ENCODE measurements around the gene F12. TPM values are rescaled to one million over a fixed set of nuclear protein-coding genes. Genes with fewer than 3 reads are reported as not detected.

F12 gene
- polyA plus RNA-seq: 1.3 and 2.0 TPM in 2 replicates

DNA sequence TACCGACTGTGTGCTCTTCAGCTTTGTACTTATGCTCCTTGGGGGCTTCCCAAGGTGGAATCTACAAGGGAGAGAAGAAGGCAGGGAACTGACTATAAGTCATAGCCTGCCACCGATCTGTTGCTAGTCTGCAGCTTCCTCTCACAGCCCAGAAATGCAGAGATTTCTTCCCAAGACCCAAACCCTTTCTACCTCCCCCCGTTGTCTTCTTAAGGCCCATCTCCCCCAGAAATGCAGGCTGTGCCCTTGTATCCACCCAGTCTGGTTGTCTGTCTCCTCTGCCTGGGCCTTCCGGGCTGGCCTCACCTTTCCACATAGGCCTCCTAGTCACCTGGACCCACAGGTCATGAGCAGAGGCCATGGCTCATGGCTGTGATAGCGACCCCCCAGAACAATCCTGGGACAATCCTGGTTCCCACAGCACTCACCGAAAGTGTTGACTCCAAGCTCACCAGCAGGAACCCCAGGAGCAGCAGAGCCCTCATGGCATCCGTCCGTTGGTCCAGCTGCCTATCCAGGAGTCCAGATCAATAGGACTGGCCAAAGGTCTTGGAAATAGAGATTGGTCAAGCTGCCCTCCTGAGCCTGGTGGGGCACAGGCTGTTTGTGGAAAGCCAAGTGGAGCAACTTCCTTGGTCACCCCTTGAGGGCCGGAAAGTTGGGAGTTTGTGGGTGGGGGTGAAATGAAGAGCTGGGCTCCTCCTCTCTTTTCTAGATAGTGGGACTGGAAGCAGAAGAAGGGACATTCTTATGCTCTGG is at the start of gene F12:
Gene F12 (minus strand): TSS at position 522 of the 759 bp plus-strand sequence. CDS start 37 bp downstream, at position 485.

GRCh38 chr5:177446200-177447065 is 37.1 kb upstream of the F12 start, which contains the start of gene PRR7:
PRR7 (plus strand) TSS chr5:177446814; CDS start chr5:177455068, 8,254 bp downstream.

GRCh38 chr5:177426566-177427210 is 17.3 kb upstream of the F12 start, which contains the start of gene GRK6:
GRK6 (plus strand) TSS chr5:177426676; CDS start chr5:177426846, 170 bp downstream.

DNA sequence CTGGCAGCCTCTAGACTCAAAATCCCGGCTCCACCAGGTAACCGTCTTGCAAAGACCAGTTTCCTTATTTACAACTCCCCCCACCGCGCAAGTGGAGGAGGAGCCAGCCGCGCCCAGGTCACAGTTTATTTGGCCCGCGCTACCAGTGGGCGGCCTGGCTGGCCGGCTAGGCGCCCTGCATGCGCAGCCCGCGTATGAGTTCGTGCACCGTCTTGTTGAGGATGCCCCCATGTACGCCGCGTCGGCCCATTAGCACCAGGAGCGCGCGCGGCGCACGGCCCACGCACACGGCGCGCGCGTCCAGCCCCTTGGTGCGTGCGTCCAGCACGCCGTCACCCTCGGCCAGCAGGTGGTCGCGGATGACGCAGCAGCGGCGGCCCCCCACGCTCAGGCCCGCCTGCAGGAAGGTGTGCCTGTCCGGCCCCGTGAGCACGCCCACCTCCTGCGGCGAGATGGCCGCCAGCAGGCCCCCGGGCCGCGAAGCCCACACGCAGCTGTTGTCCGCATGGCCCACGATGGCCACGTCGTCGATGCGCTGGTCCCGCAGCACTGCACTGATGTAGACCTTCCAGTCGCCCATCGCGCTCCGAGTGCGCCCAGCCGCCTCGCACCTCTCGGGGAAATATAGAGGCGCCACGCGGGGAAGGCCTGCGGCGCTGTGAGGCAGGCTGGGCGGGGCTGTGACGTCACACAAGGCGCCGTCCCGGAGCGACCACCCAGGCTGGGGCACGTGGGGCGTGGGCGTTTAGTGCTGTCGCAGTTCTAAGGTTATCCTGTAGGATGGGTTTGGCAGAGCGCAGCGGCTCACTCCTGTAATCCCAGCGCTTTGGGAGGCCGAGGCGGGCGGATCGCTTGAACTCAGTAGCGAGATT is 9.1 kb downstream of the F12 start, which contains the start of gene PFN3:
Gene PFN3 (minus strand): TSS at position 665 of the 872 bp plus-strand sequence. CDS start 85 bp downstream, at position 580.

GRCh38 chr5:177384134-177384533 is 25.2 kb downstream of the F12 start, which contains the start of gene SLC34A1:
SLC34A1 (plus strand) TSS chr5:177384434; CDS start chr5:177385742, 1,308 bp downstream.

DNA sequence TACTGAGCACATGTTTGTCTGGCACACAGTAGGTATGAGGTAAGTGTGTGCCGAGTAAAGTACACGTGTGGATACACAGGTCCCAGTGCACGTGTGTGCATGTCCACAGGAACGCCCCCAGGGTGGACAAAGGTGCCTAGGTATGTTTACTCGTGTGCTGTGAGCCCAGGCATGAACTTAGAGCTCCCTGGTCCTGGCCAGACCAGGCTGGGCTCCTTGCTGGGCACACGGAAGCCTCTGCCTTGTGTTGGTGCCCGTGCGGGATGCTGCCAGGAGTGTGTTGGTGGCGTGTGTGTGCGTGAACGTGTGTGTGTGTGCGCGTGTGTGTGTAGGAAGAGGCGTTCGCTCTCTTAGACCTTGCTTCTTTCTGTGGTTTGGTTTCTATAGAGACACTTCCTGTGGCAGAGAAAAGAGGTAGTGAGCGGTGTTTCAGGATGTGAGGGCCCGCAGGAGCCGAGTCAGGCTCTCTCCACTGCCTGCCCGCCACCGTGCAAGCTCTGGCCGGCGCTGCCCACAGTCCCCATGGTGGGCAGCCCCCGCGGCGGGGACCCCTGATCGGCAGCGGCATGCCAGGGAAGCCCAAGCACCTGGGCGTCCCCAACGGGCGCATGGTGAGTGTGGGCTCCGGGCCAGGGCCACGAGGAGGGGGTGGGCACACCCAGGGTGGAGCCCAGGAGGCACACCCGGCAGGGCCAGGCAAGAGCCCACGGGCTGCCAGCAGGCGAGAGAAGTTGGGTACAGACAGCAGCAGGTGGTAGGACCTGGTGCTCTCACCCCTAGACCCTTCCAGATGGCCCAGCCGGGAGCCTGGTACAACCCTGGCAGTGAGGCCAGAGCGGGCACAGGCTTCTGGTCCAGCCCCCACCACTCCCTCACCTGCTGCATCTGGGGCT is 51.7 kb downstream of the F12 start, which contains the start of gene RGS14:
Gene RGS14 (plus strand): TSS at position 466 of the 893 bp plus-strand sequence. CDS start 101 bp downstream, at position 567.

Other genes with a start within 250 kb of the F12 start
- 14.6 and 21.9 TPM in 2 replicates for gene RAB24, start 105.8 kb downstream of the F12 start, polyA plus RNA-seq
- 44.8 and 48.3 TPM in 2 replicates for gene PRELID1, start 105.8 kb downstream of the F12 start, polyA plus RNA-seq
- gene MXD3, start 97.7 kb downstream of the F12 start, polyA plus RNA-seq: not detected in 2 replicates
- gene LMAN2, start 57.9 kb downstream of the F12 start, polyA plus RNA-seq: 8.0 and 18.3 TPM in 2 replicates
- gene RGS14, start 51.6 kb downstream of the F12 start, polyA plus RNA-seq: 0.63 and 2.1 TPM in 2 replicates
- gene SLC34A1, start 25.1 kb downstream of the F12 start, polyA plus RNA-seq: not detected in 2 replicates
- gene PFN3, start 8.9 kb downstream of the F12 start, polyA plus RNA-seq: not detected in 2 replicates
- gene GRK6, start 17.1 kb upstream of the F12 start, polyA plus RNA-seq: 1.3 and 5.0 TPM in 2 replicates
- gene PRR7, start 37.2 kb upstream of the F12 start, polyA plus RNA-seq: not detected in 2 replicates
- 2.5 and 5.6 TPM in 2 replicates for gene DBN1, start 64.1 kb upstream of the F12 start, polyA plus RNA-seq
- 0.52 TPM in 1 of 2 replicates, not detected in the other for gene PDLIM7, start 88.0 kb upstream of the F12 start, polyA plus RNA-seq
- 0.44 and 0.84 TPM in 2 replicates for gene DOK3, start 100.3 kb upstream of the F12 start, polyA plus RNA-seq
- 31.1 and 33.8 TPM in 2 replicates for gene DDX41, start 107.4 kb upstream of the F12 start, polyA plus RNA-seq
- 9.3 and 14.3 TPM in 2 replicates for gene FAM193B, start 145.0 kb upstream of the F12 start, polyA plus RNA-seq
- 12.0 and 13.3 TPM in 2 replicates for gene TMED9, start 182.6 kb upstream of the F12 start, polyA plus RNA-seq
- gene B4GALT7, start 190.6 kb upstream of the F12 start, polyA plus RNA-seq: 5.8 and 10.8 TPM in 2 replicates